K562 (cell line): ENCODE data around the gene KCNJ11. TPM values are rescaled to one million over a fixed set of nuclear protein-coding genes. Genes with fewer than 3 reads are reported as not detected.

ENCODE experiments used
- FOXJ2 ChIP-seq: fragments of 200-800 bp; sonication (Bioruptor generic); IDR thresholded peaks from 2 replicates; pipeline ENCODE4 v1.6.1; 2016; ENCODE audit warnings: missing genetic modification characterization, missing compliant biosample characterization
- GMEB1 ChIP-seq: fragments of 250-450 bp; sonication (Bioruptor Pico); IDR thresholded peaks from 2 replicates; pipeline ENCODE4 v1.4.0; 2020; ENCODE audit warnings: mild to moderate bottlenecking
- POLR2AphosphoS5 ChIP-seq: IDR thresholded peaks from 2 replicates; pipeline ENCODE4 v1.6.1; 2011; ENCODE audit warnings: mild to moderate bottlenecking, low read depth, low read length, moderate library complexity; ENCODE audit not compliant: control insufficient read depth, insufficient read depth
- PTRF ChIP-seq: fragments of 450-650 bp; IDR thresholded peaks from 2 replicates; pipeline ENCODE4 v1.6.1; 2016; ENCODE audit warnings: mild to moderate bottlenecking, missing genetic modification characterization, missing compliant biosample characterization
- SRSF3 ChIP-seq: fragments of 200-400 bp; formaldehyde crosslinking; IDR thresholded peaks from 2 replicates; pipeline ENCODE4 v1.6.1; 2016; ENCODE audit warnings: mild to moderate bottlenecking, low read length, moderate library complexity; ENCODE audit not compliant: insufficient read depth
- STAT5B ChIP-seq: fragments of 250-450 bp; sonication (Bioruptor Pico); IDR thresholded peaks from 2 replicates; pipeline ENCODE4 v1.8.0; 2021; ENCODE audit warnings: mild to moderate bottlenecking, inconsistent platforms
- ZNF644 ChIP-seq: fragments of 200-800 bp; sonication (Bioruptor generic); IDR thresholded peaks from 2 replicates; pipeline ENCODE4 v1.6.1; 2016; ENCODE audit warnings: low read depth, missing genetic modification characterization, missing compliant biosample characterization
- polyA plus RNA-seq, 8 experiments: library from polyadenylated mRNA; depleted of rRNA in 4 of 8; stranded (reverse) in 5 of 8; unstranded in 3 of 8; fragments of >200 nt; fragmentation: Nextera tagmentation in 2 of 8; fragmentation: Illumina TruSeq in 1 of 8; extraction: Ambion mirVana in 2 of 8; extraction: Trizol in 1 of 8; gene quantifications; 2 replicates each; pipeline versions ENCODE4 v1.2.1 to v1.2.3, GENCODE V29; 2011 to 2014; ENCODE audit warnings: inconsistent platforms in 1 of 8, missing spikeins in 1 of 8
- total RNA-seq, 7 experiments: library from RNA; depleted of rRNA in 6 of 7; stranded (reverse); fragments of >200 nt in 6 of 7; fragmentation: Illumina TruSeq in 2 of 7; extraction: Trizol in 2 of 7; gene quantifications; 2 replicates each; pipeline versions ENCODE4 v1.2.1 to v1.2.3, GENCODE V29; 2011 to 2021; ENCODE audit warnings: low replicate concordance in 1 of 7
- TF ChIP-seq, protein P1 (sequence below): fragments of 250-450 bp; sonication (Bioruptor Pico); IDR thresholded peaks from 2 replicates; pipeline ENCODE4 v1.4.0; 2020; ENCODE audit warnings: mild to moderate bottlenecking, moderate library complexity, borderline replicate concordance

Gene KCNJ11
- total and polyA plus RNA-seq, 9 of the 15 experiments (the other 6 are each of a cell fraction or from before 2014, with no cell fraction given) = 0.54 to 3.7 (median 0.86) TPM; not detected in 2

DNA sequence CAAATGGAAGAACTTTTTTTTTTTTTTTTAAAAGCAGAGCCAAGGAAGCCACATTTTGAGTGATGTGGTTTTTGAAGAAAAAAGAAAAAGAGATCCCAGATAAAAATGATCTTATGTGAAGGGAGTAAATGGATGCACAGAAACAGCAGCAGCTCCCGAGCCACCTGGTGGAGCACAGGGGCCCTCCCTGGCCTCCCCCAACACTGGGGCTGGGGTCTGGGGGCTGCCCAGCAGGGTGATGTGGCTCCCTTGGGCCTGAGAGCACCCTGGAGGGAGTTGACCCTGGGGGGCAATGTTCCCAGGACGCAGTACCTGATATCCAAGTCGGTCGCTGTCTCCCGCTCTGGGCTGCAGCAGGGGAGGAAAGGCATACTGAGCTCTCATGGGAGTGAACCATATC is 26.5 kb upstream of the KCNJ11 start (continued):
- TF ChIP-seq GMEB1 (CRISPR knock-in tag) (no peak), SRSF3 (no peak), ZNF644 (no peak), FOXJ2 (tag) (no peak), POLR2AphosphoS5 (no peak), STAT5B (CRISPR knock-in tag) (no peak), PTRF (tag) (no peak)
- TF ChIP-seq, protein P1, sequence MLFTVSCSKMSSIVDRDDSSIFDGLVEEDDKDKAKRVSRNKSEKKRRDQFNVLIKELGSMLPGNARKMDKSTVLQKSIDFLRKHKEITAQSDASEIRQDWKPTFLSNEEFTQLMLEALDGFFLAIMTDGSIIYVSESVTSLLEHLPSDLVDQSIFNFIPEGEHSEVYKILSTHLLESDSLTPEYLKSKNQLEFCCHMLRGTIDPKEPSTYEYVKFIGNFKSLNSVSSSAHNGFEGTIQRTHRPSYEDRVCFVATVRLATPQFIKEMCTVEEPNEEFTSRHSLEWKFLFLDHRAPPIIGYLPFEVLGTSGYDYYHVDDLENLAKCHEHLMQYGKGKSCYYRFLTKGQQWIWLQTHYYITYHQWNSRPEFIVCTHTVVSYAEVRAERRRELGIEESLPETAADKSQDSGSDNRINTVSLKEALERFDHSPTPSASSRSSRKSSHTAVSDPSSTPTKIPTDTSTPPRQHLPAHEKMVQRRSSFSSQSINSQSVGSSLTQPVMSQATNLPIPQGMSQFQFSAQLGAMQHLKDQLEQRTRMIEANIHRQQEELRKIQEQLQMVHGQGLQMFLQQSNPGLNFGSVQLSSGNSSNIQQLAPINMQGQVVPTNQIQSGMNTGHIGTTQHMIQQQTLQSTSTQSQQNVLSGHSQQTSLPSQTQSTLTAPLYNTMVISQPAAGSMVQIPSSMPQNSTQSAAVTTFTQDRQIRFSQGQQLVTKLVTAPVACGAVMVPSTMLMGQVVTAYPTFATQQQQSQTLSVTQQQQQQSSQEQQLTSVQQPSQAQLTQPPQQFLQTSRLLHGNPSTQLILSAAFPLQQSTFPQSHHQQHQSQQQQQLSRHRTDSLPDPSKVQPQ = no peak
- TF ChIP-seq, all 486 proteins: peak for 0
